ENCODE data around the gene G2E3. TPM values are rescaled to one million over a fixed set of nuclear protein-coding genes. Genes with fewer than 3 reads are reported as not detected.

Gene G2E3
- total RNA-seq, 4 donors from 2014 or later, result 7.8 to 16.4 (median 9.8) TPM

DNA sequence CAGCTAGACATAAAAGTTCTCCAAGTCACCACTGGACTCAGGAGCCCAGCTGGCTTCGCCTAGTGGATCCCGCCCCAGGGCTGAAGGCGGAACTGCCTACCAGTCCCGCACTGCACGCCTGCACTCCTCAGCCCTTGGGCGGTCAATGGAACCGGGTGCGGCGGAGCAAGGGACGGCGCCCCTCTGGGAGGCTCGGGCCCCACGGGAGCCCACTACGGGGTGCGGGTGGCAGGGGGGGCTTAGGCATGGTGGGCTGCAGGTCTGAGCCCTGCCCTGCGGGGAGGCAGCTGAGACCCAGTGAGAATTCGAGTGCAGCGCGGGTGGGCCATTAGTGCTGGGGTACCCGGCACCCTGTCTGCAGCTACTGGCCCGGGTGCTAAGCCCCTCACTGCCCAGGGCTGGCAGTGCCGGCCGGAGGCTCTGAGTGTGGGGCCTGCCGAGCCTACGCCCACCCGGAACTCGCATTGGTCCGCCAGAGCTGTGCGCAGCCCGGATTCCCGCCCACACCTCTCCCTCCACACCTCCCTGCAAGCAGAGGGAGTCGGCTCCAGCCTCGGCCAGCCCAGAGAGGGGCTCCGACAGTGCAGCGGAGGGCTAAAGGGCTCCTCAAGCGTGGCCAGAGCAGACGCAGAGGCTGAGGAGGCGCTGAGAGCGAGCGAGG is 11.4 kb upstream of the G2E3 start:
- no peak for ATAC-seq (ENCODE audit: low FRiP score)
- TF ChIP-seq, protein P1, sequence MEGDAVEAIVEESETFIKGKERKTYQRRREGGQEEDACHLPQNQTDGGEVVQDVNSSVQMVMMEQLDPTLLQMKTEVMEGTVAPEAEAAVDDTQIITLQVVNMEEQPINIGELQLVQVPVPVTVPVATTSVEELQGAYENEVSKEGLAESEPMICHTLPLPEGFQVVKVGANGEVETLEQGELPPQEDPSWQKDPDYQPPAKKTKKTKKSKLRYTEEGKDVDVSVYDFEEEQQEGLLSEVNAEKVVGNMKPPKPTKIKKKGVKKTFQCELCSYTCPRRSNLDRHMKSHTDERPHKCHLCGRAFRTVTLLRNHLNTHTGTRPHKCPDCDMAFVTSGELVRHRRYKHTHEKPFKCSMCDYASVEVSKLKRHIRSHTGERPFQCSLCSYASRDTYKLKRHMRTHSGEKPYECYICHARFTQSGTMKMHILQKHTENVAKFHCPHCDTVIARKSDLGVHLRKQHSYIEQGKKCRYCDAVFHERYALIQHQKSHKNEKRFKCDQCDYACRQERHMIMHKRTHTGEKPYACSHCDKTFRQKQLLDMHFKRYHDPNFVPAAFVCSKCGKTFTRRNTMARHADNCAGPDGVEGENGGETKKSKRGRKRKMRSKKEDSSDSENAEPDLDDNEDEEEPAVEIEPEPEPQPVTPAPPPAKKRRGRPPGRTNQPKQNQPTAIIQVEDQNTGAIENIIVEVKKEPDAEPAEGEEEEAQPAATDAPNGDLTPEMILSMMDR (IDR thresholded peaks at IDR 0.05), result no peak
- no peak for DNase-seq (ENCODE audit: low spot score)

DNA sequence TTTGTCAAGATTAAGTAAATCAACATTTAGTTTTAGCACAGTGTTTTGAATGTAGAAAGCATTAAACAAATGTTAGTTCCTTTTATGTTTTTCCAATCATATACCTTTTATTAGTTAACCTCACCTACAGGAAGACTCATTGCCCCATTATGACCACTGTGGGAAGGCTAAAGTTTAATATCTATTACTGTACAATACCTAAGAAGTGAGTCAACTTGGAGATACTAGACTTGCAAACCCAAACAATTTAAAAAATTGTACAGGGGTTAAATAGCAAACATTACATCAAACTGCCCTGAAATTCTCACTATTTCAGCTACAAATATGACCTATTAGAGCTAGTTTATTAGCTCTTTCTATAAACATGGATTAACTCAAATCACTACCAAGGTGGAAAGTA is 8.6 kb upstream of the G2E3 start:
- TF ChIP-seq, protein P1 (IDR thresholded peaks at IDR 0.05), result no peak
- no peak for DNase-seq (ENCODE audit: low spot score)
- no peak for ATAC-seq (ENCODE audit: low FRiP score)

DNA sequence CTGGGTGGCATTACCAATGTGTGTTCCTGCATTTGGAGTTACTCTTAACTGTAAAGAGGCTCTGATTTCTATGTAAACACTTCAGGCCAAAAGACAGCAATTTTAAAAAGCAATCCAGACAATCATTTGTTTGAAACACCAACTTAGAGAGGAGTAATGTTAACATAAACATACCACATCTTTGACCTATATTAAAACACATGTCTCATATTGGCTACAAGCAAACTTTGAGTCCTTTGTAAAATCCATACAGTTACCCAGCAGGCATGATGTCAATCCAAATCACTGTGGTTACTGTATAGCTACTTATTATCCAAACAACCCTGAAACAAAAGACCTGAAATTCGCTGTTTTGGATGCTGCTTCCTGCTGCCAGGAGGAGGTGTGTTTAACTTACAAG is 7.5 kb upstream of the G2E3 start:
- TF ChIP-seq, protein P1 (IDR thresholded peaks at IDR 0.05), result no peak
- no peak for DNase-seq (ENCODE audit: low spot score)
- no peak for ATAC-seq (ENCODE audit: low FRiP score)

DNA sequence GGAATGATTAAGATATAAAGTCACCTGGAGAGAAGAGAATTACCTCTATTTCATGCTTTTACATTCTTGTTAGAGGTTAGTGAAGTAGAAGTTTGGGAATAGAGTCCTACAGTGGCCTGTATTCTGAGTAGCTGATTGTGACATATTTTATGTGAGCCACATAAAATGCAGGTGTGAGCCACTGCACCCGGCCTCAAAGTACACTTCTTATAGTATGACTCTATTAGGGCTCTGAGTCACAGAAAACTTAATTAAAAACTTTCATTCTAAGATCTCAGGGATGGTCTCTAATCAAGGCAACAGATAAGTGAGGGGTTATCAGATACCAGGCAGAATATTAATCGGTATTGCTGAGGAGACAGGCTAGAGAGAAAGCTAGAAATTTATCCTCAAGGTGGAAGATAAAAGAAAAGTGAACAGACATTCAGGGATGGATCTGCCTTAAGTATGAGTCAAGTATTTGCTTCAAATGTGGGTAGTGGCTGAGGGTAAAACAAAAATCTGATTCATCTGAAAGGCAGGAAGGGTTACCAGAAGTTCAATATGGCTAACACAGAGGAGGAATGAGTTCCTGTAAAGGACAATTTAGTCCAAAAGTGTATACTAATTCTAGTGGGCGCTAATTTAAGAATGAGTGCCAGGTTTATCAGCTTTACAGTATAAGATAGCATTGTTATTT is 5.5 kb upstream of the G2E3 start:
- ATAC-seq (ENCODE audit: low FRiP score) (no peak), DNase-seq (ENCODE audit: low spot score) (no peak)
- TF ChIP-seq, protein P1 (IDR thresholded peaks at IDR 0.05), result no peak

DNA sequence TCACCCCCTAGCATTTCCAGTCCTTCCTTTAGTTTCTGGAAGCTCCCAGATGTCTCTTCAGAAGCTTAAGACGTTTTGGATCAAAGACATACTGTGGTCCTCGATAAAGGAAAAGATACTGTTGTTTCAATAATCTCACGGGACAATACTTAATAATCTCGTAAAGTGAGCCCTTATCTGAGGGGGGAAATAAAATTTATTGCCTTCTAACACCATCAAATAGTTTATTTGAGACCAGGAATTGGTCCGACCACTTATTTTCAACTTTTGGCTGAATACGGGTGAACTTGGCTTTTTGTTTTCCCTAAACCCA is 640 bp upstream of the G2E3 start:
- no peak for DNase-seq (ENCODE audit: low spot score)
- ATAC-seq (ENCODE audit: low FRiP score), result no peak
- TF ChIP-seq, protein P1 (IDR thresholded peaks at IDR 0.05), result no peak

DNA sequence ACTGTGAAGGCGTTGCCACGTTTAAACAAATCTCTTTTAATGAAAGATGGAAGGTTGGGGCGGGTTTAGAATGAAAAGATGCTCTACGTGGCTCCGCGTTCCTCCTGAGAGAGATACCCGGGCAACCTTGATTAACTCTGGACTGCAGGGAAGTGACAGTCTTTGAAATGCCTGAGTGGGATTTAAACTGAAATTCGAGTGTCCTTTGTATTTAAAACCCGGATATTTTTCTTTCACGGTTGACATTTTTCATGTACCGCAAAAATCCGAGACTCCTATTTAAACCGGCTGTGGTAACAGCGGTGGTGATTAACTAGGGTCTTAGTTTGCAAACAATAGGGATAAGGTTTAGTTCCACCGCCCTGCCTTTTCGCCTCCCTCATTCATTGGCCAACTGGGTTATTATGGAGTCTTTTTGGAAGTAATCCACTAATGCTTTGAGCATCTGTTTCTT is 707 bp downstream of the G2E3 start:
- TF ChIP-seq, protein P1 (IDR thresholded peaks at IDR 0.05), result no peak
- no peak for ATAC-seq (ENCODE audit: low FRiP score)

DNA sequence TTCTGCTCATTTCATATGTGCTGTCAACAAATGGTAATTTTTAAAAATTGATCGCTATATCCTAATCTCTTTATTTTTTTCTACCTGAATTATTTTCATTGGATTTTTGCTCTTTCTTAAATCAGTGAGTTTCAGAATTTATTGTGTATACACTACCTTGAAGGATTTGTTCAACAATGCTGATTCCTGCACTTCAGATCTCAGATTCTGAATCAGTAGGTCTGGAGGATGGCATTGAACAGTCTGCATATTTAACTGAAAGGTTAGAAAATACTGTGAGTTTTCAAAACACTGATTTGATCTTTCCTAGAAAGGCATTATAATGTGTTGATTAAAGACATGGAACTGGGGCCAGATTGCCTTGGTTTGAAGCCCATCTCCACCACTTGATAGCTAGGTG is 1.6 kb downstream of the G2E3 start:
- ATAC-seq (ENCODE audit: low FRiP score) (no peak), DNase-seq (ENCODE audit: low spot score) (no peak)
- TF ChIP-seq, protein P1 (IDR thresholded peaks at IDR 0.05), result no peak

More for the DNA sequence above, 707 bp downstream of the G2E3 start:
- no peak for DNase-seq (ENCODE audit: low spot score)

Measured in omental fat pad (tissue), 4 donors.